Keratinocyte (primary cell): ENCODE results near the gene TUBA4B.

Source experiments
- EZH2 ChIP-seq: IDR thresholded peaks from one replicate; pipeline ENCODE4 v1.6.1; 2012; ENCODE audit warnings: inconsistent platforms, mild to moderate bottlenecking, low read length, moderate library complexity
- TF ChIP-seq, protein P1 (sequence below), 3 experiments: IDR thresholded peaks in 1 of 3; conservative IDR thresholded peaks in 1 of 3; optimal IDR thresholded peaks in 1 of 3; 2 replicates in 2 of 3; 3 replicates in 1 of 3; pipeline versions ENCODE3 to v1.5.1; 2011; ENCODE audit warnings: low read length in 3 of 3, mild to moderate bottlenecking in 3 of 3, moderate library complexity in 2 of 3, control low read depth in 1 of 3, inconsistent platforms in 1 of 3; ENCODE audit not compliant: insufficient read depth in 2 of 3; ENCODE audit errors: extremely low read depth in 1 of 3

- TF ChIP-seq EZH2: no peak
- TF ChIP-seq, protein P1, sequence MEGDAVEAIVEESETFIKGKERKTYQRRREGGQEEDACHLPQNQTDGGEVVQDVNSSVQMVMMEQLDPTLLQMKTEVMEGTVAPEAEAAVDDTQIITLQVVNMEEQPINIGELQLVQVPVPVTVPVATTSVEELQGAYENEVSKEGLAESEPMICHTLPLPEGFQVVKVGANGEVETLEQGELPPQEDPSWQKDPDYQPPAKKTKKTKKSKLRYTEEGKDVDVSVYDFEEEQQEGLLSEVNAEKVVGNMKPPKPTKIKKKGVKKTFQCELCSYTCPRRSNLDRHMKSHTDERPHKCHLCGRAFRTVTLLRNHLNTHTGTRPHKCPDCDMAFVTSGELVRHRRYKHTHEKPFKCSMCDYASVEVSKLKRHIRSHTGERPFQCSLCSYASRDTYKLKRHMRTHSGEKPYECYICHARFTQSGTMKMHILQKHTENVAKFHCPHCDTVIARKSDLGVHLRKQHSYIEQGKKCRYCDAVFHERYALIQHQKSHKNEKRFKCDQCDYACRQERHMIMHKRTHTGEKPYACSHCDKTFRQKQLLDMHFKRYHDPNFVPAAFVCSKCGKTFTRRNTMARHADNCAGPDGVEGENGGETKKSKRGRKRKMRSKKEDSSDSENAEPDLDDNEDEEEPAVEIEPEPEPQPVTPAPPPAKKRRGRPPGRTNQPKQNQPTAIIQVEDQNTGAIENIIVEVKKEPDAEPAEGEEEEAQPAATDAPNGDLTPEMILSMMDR (optimal IDR thresholded peaks at IDR 0.05 in 1 of 3, IDR thresholded peaks at IDR 0.05 in 1 of 3, conservative IDR thresholded peaks at IDR 0.05 in 1 of 3; ENCODE audit: extremely low read depth in 1 of 3, insufficient read depth in 2 of 3, low read length in 3 of 3): no peak
Measured at GRCh38 chr2:219274361-219274921, 21.4 kb downstream of the TUBA4B start.
